DND-41 (cell line): ENCODE results near the gene SAP30L.

Experiments used
- ATAC-seq: fragments of 200-7000 bp; cut with Tn5 transposase; 3 replicates; pipeline ENCODE4 v1.9.1; 2021; ENCODE audit warnings: low read depth; ENCODE audit not compliant: insufficient read depth
- DNase-seq: peaks from one replicate; pipeline ENCODE4 v3.0.0-alpha.2; 2020
- H2AFZ ChIP-seq: 2 replicates; pipeline ENCODE4 v1.6.0; 2012; ENCODE audit warnings: low read depth, low read length
- H3K27ac ChIP-seq: 2 replicates; pipeline ENCODE4 v1.5.1; 2012; ENCODE audit warnings: low read length, inconsistent platforms
- H3K27me3 ChIP-seq: fragments of 200-600 bp; sonication (generic); 2 replicates; pipeline ENCODE4 v1.6.0; 2012; ENCODE audit warnings: low read length, mild to moderate bottlenecking, inconsistent platforms; ENCODE audit not compliant: insufficient read depth, poor library complexity
- H3K36me3 ChIP-seq: 2 replicates; pipeline ENCODE4 v1.5.1; 2012; ENCODE audit warnings: low read length, inconsistent platforms; ENCODE audit not compliant: insufficient read depth
- H3K4me1 ChIP-seq: 2 replicates; pipeline ENCODE4 v1.5.1; 2012; ENCODE audit warnings: mild to moderate bottlenecking, low read length; ENCODE audit not compliant: insufficient read depth
- H3K4me2 ChIP-seq: 2 replicates; pipeline ENCODE4 v1.6.0; 2012; ENCODE audit warnings: mild to moderate bottlenecking, moderate library complexity, low read length, inconsistent platforms; ENCODE audit not compliant: insufficient read depth
- H3K4me3 ChIP-seq, 2 experiments: fragments of 200-600 bp in 1 of 2; shearing (Covaris generic) in 1 of 2; 2 replicates each; pipeline ENCODE4 v1.5.1; 2012 to 2016; ENCODE audit warnings: inconsistent platforms in 2 of 2, low read length in 2 of 2, mild to moderate bottlenecking in 2 of 2, low read depth in 1 of 2, moderate library complexity in 1 of 2
- H3K79me2 ChIP-seq: 2 replicates; pipeline ENCODE4 v1.6.0; 2012; ENCODE audit warnings: low read length, inconsistent platforms; ENCODE audit not compliant: insufficient read depth
- H3K9ac ChIP-seq: 2 replicates; pipeline ENCODE4 v1.6.0; 2012; ENCODE audit warnings: low read depth, mild to moderate bottlenecking, inconsistent platforms, low read length, moderate library complexity
- H3K9me3 ChIP-seq: 2 replicates; pipeline ENCODE4 v1.5.1; 2012; ENCODE audit warnings: low read length, moderate library complexity, mild to moderate bottlenecking, inconsistent platforms; ENCODE audit not compliant: insufficient read depth, severe bottlenecking
- H4K20me1 ChIP-seq: 2 replicates; pipeline ENCODE4 v1.6.0; 2012; ENCODE audit warnings: low read length; ENCODE audit not compliant: insufficient read depth
- EZH2 ChIP-seq: IDR thresholded peaks from 3 replicates; pipeline ENCODE4 v1.6.1; 2012; ENCODE audit warnings: borderline replicate concordance, low read depth, mild to moderate bottlenecking, moderate library complexity, low read length, inconsistent platforms; ENCODE audit not compliant: severe bottlenecking
- TF ChIP-seq, protein P1 (sequence below): IDR thresholded peaks from 2 replicates; pipeline ENCODE4 v1.5.1; 2012; ENCODE audit warnings: borderline replicate concordance, low read length, moderate library complexity, mild to moderate bottlenecking; ENCODE audit not compliant: poor library complexity, severe bottlenecking; ENCODE audit errors: extremely low read depth

The SAP30L gene

DNA sequence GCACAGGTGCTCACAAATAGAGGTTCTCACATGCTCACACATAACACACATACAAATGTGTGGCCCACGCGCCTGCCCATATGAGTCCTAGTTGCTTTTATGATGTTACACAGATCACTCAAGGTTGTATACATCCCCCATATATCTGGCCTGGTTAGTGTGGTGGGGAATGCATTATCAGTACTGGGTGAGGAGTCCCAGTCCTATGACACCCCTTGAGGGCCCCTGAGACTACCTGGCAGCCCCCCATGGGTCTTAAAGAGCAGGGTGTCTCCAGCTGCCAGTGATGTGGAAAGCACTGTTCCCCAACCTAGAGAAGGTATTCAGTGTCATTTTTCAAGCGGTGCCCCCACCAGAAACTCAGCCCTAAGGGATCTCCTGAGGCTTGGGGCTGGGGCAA lies 35.0 kb downstream of the SAP30L start:
- Histone ChIP-seq H3K4me2 (no peak overlapping the region), H3K4me3 (no peak overlapping the region), H4K20me1 (no peaks in the 10 kb centered on the region), H3K9me3 (no peaks in the 10 kb centered on the region), H3K4me1 (no peaks in the 10 kb centered on the region), H3K79me2 (no peaks in the 10 kb centered on the region), H3K36me3 (no peaks in the 10 kb centered on the region), H3K9ac (no peak overlapping the region), H2AFZ (no peak overlapping the region), H3K27ac (no peak overlapping the region), H3K27me3 (peaks cover 55% of the 10 kb centered on the region)
- DNase-seq (no peak), ATAC-seq (no peak)
- TF ChIP-seq EZH2: no peak
- TF ChIP-seq, protein P1, sequence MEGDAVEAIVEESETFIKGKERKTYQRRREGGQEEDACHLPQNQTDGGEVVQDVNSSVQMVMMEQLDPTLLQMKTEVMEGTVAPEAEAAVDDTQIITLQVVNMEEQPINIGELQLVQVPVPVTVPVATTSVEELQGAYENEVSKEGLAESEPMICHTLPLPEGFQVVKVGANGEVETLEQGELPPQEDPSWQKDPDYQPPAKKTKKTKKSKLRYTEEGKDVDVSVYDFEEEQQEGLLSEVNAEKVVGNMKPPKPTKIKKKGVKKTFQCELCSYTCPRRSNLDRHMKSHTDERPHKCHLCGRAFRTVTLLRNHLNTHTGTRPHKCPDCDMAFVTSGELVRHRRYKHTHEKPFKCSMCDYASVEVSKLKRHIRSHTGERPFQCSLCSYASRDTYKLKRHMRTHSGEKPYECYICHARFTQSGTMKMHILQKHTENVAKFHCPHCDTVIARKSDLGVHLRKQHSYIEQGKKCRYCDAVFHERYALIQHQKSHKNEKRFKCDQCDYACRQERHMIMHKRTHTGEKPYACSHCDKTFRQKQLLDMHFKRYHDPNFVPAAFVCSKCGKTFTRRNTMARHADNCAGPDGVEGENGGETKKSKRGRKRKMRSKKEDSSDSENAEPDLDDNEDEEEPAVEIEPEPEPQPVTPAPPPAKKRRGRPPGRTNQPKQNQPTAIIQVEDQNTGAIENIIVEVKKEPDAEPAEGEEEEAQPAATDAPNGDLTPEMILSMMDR: no peak

DNA sequence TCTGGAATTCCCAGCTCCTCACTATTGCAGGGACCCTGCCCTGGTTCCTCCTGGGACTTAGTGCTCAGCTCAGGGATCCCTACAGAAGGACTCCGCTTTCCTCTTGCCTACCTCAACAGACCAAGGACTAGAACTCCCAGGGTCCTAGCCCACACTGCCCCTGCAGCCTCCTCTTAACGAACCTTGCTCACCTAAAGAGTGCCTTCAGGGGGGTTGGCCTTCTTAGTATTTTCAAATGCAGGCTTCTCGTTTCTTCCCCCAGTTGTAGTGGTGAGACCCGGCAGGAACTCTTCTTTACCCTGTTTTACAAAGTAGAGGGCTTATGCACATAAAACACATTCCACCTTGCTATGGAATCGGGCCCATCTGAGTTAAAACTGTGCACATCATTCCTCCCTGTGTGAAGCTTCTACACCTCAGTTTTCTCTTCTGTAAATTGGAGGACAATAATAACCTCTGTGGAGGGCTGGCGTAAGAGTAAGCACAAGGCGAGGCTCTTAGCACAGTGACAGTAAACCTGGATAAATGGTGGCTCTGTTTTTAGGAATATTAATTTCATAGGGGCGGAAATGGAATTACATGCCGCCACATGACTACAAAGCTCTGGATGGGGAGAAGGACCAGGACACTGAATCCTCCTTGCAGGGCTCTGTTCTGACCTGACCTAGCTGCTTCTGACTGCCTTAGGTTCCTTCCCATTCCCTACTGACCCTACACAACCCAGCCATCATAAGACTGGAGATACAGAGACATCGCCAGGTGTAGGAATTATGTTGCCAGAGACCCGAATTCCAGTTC lies 36.0 kb downstream of the SAP30L start:
- Histone ChIP-seq H3K9ac (no peak overlapping the region), H3K9me3 (no peaks in the 10 kb centered on the region), H3K79me2 (no peaks in the 10 kb centered on the region), H4K20me1 (no peaks in the 10 kb centered on the region), H3K4me2 (no peak overlapping the region), H2AFZ (no peak overlapping the region), H3K36me3 (no peaks in the 10 kb centered on the region), H3K27ac (no peak overlapping the region), H3K4me3 (no peak overlapping the region), H3K27me3 (peaks cover 64% of the 10 kb centered on the region), H3K4me1 (no peaks in the 10 kb centered on the region)
- no peak for DNase-seq
- no peak for ATAC-seq
- TF ChIP-seq, protein P1: no peak
- TF ChIP-seq EZH2: no peak

DNA sequence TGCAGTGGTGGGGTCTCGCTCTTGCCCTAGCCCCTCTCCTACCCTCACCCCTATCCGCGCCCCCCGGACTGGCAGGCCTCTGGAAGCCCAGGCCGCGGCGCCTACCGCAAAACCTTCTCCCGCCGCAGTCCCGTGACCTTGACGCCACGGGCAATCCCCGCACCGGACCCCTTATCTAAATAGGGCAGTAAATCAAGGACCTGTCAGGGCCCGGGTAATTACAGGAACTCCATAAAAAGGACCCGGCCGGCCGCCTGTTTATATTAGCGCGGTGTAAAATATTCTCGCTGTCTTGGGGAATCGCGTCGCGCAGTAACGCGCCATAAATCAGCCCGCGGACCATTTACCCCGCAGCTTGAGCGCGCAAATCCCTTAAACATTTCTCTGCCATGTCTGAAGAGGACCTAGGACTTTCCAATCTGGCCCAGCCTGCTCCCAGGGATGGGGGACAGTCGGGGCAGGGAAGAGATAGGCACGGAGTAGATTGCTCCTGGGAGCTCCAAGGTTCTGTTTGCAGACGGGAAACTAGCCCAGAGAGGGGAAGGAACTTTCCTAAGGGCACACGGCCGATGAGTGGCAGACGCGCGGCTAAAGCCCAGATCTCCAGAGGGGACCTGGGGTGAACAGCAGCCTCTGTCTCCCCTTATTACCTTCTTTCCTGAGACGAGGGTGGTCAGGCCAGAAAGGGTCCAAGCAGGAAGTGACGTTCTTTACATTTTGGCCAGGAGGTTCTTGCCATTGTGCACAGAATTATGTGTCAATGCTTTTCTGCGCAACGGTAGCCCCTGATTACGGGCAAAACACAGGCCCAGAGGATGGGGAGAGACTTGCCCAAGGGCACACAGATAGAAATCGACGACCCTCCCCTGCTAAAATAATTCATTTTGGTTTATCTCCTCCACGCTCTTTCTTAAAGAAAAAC lies 37.0 kb downstream of the SAP30L start:
- no peaks in the 10 kb centered on the region for H3K4me1 ChIP-seq
- ATAC-seq (no peak), DNase-seq (no peak)
- peaks cover 73% of the 10 kb centered on the region for H3K27me3 ChIP-seq
- no peak overlapping the region for H3K27ac ChIP-seq
- H2AFZ ChIP-seq: no peak overlapping the region
- H3K4me2 ChIP-seq: no peak overlapping the region
- H3K36me3 ChIP-seq: no peaks in the 10 kb centered on the region
- no peaks in the 10 kb centered on the region for H4K20me1 ChIP-seq
- H3K9ac ChIP-seq: no peak overlapping the region
- no peaks in the 10 kb centered on the region for H3K79me2 ChIP-seq
- TF ChIP-seq, protein P1: no peak
- no peak for TF ChIP-seq EZH2
- H3K9me3 ChIP-seq: no peaks in the 10 kb centered on the region
- H3K4me3 ChIP-seq: no peak overlapping the region
